H1 (cell line): Measurements from ENCODE around the gene TAAR8. TPM values are rescaled to one million over a fixed set of nuclear protein-coding genes. Genes with fewer than 3 reads are reported as not detected.
"Not testable (repeated sequence)": the region's sequence is repeated elsewhere in the genome, so short reads cannot be mapped to it uniquely, and the experiment has no call there.

ENCODE experiments used
- CTCF ChIA-PET: fragments of 300-600 bp; sonication (Branson Sonifier 250); formaldehyde crosslinking; loops from one replicate; lab custom pipeline; 2021; ENCODE audit not compliant: partially characterized antibody; lab: Charles Lee
- POLR2A ChIA-PET: fragments of 300-600 bp; sonication (Branson Sonifier 250); formaldehyde crosslinking; loops from one replicate; lab custom pipeline; 2021; ENCODE audit warnings: inconsistent platforms; ENCODE audit not compliant: partially characterized antibody; lab: Charles Lee
- DNase-seq, 2 experiments: peaks; one replicate each; pipeline versions ENCODE4 v3.0.0 to v3.0.0-alpha.2; 2010 to 2022; ENCODE audit warnings: low spot score in 2 of 2, low read depth in 1 of 2, mixed read lengths in 1 of 2
- FAIRE-seq: peaks from 2 replicates; lab custom pipeline; 2011; peaks lifted over from hg19 to GRCh38; lab: Jason Lieb, UNC
- H2AFZ ChIP-seq: 2 replicates; pipeline ENCODE4 v1.8.1; 2012; ENCODE audit warnings: low read length, inconsistent platforms
- H2AK5ac ChIP-seq: 2 replicates; pipeline ENCODE4 v1.6.1; 2013; ENCODE audit warnings: low read depth, low read length
- H2BK120ac ChIP-seq: replicated peaks from 2 replicates; pipeline ENCODE3; 2013; ENCODE audit warnings: low read depth, low read length, inconsistent platforms
- H2BK12ac ChIP-seq: 2 replicates; pipeline ENCODE4 v1.6.1; 2013; ENCODE audit warnings: low read depth, low read length
- H2BK15ac ChIP-seq: 2 replicates; pipeline ENCODE4 v1.6.1; 2013; ENCODE audit warnings: low read length
- H2BK20ac ChIP-seq: 2 replicates; pipeline ENCODE4 v1.6.1; 2013; ENCODE audit warnings: low read length
- H2BK5ac ChIP-seq: 2 replicates; pipeline ENCODE4 v1.6.1; 2013; ENCODE audit warnings: low read depth, low read length
- H3K14ac ChIP-seq: 2 replicates; pipeline ENCODE4 v1.6.1; 2013; ENCODE audit warnings: inconsistent platforms; ENCODE audit not compliant: insufficient read length
- H3K18ac ChIP-seq: 2 replicates; pipeline ENCODE4 v1.6.1; 2013; ENCODE audit warnings: low read length; ENCODE audit errors: extremely low read depth
- H3K23ac ChIP-seq: 2 replicates; pipeline ENCODE4 v1.6.1; 2013; ENCODE audit warnings: inconsistent platforms; ENCODE audit not compliant: insufficient read length
- H3K23me2 ChIP-seq: 2 replicates; pipeline ENCODE4 v1.6.1; 2013; ENCODE audit warnings: low read depth, low read length
- H3K27ac ChIP-seq: 2 replicates; pipeline ENCODE4 v1.6.1; 2011; ENCODE audit warnings: low read depth, low read length, inconsistent platforms
- H3K27me3 ChIP-seq, 4 experiments: replicated peaks in 1 of 4; 1 replicate in 1 of 4; 2 replicates in 3 of 4; pipeline versions ENCODE4 v1.6.1 to v1.8.1; 2011 to 2013; ENCODE audit warnings: low read length in 3 of 4, mild to moderate bottlenecking in 3 of 4, inconsistent platforms in 2 of 4, mixed read lengths in 2 of 4, moderate library complexity in 1 of 4; ENCODE audit not compliant: control insufficient read depth in 3 of 4, insufficient read depth in 3 of 4; ENCODE audit errors: extremely low read depth in 1 of 4
- H3K36me3 ChIP-seq, 4 experiments: 2 replicates each; pipeline versions ENCODE4 v1.6.1 to v1.8.1; 2011 to 2013; ENCODE audit warnings: mild to moderate bottlenecking in 4 of 4, low read length in 3 of 4, moderate library complexity in 2 of 4, control low read depth in 1 of 4, inconsistent platforms in 1 of 4; ENCODE audit not compliant: insufficient read depth in 4 of 4, control insufficient read depth in 2 of 4
- H3K4ac ChIP-seq: replicated peaks from 2 replicates; pipeline ENCODE3; 2013; ENCODE audit warnings: low read length, low read depth, mixed read lengths, inconsistent platforms; ENCODE audit not compliant: insufficient read length
- H3K4me1 ChIP-seq, 4 experiments: replicated peaks in 1 of 4; 1 replicate in 1 of 4; 2 replicates in 3 of 4; pipeline versions ENCODE4 v1.6.1 to v1.8.1; 2011 to 2013; ENCODE audit warnings: low read length in 3 of 4, inconsistent platforms in 2 of 4, mixed read lengths in 1 of 4; ENCODE audit not compliant: insufficient read depth in 4 of 4, control insufficient read depth in 3 of 4
- H3K4me2 ChIP-seq, 2 experiments: 2 replicates each; pipeline versions ENCODE4 v1.6.1 to v1.8.1; 2011 to 2013; ENCODE audit warnings: low read depth in 2 of 2, low read length in 2 of 2, control low read depth in 1 of 2, inconsistent platforms in 1 of 2, mild to moderate bottlenecking in 1 of 2; ENCODE audit not compliant: insufficient read depth in 1 of 2
- H3K4me3 ChIP-seq, 4 experiments: fragments of 200-600, 300-600 bp in 1 of 4; sonication (generic), shearing (Covaris generic), sonication (Bioruptor Twin) in 1 of 4; 2 replicates each; pipeline versions ENCODE4 v1.5.1 to v1.8.1; 2011 to 2016; ENCODE audit warnings: low read length in 4 of 4, low read depth in 3 of 4, control low read depth in 2 of 4, inconsistent platforms in 2 of 4, mild to moderate bottlenecking in 2 of 4, mixed read lengths in 1 of 4, moderate library complexity in 1 of 4; ENCODE audit not compliant: insufficient read depth in 2 of 4; ENCODE audit errors: extremely low read depth in 1 of 4
- H3K56ac ChIP-seq: replicated peaks from 2 replicates; pipeline ENCODE3; 2013; ENCODE audit warnings: low read depth, mild to moderate bottlenecking, mixed read lengths, low read length, inconsistent platforms; ENCODE audit not compliant: insufficient read length
- H3K79me1 ChIP-seq: 2 replicates; pipeline ENCODE4 v1.6.1; 2013; ENCODE audit warnings: low read depth, low read length, control low read depth
- H3K79me2 ChIP-seq, 2 experiments: 2 replicates each; pipeline versions ENCODE4 v1.6.1 to v1.8.1; 2012 to 2013; ENCODE audit warnings: low read length in 2 of 2, mild to moderate bottlenecking in 2 of 2, inconsistent platforms in 1 of 2; ENCODE audit not compliant: insufficient read depth in 2 of 2, control insufficient read depth in 1 of 2
- H3K9ac ChIP-seq, 4 experiments: replicated peaks in 1 of 4; 1 replicate in 1 of 4; 2 replicates in 3 of 4; pipeline versions ENCODE4 v1.6.1 to v1.8.1; 2011 to 2013; ENCODE audit warnings: low read depth in 3 of 4, low read length in 3 of 4, control low read depth in 2 of 4, mild to moderate bottlenecking in 2 of 4, moderate library complexity in 2 of 4, inconsistent platforms in 1 of 4; ENCODE audit errors: extremely low read depth in 1 of 4
- H3K9me3 ChIP-seq, 2 experiments: 2 replicates each; pipeline versions ENCODE4 v1.6.1 to v1.8.1; 2012 to 2013; ENCODE audit warnings: mild to moderate bottlenecking in 2 of 2, moderate library complexity in 2 of 2, control low read depth in 1 of 2, inconsistent platforms in 1 of 2, low read depth in 1 of 2, low read length in 1 of 2, mixed read lengths in 1 of 2; ENCODE audit not compliant: insufficient read depth in 2 of 2
- H4K20me1 ChIP-seq, 2 experiments: replicated peaks in 1 of 2; 2 replicates each; pipeline versions ENCODE3 to v1.8.1; 2011 to 2013; ENCODE audit warnings: inconsistent platforms in 2 of 2, low read length in 2 of 2, mild to moderate bottlenecking in 1 of 2; ENCODE audit not compliant: insufficient read depth in 2 of 2, control insufficient read depth in 1 of 2
- H4K5ac ChIP-seq: 2 replicates; pipeline ENCODE4 v1.6.1; 2013; ENCODE audit warnings: low read length, low read depth, mixed read lengths, inconsistent platforms; ENCODE audit not compliant: insufficient read length
- H4K8ac ChIP-seq: 2 replicates; pipeline ENCODE4 v1.8.0; 2013; ENCODE audit warnings: mild to moderate bottlenecking, moderate library complexity, low read length, inconsistent platforms; ENCODE audit not compliant: insufficient read depth; ENCODE audit errors: extremely low read depth
- H4K91ac ChIP-seq: replicated peaks from 2 replicates; pipeline ENCODE3; 2013; ENCODE audit warnings: low read length, mixed read lengths, inconsistent platforms; ENCODE audit not compliant: insufficient read length
- polyA plus RNA-seq, 7 experiments: library from polyadenylated mRNA; depleted of rRNA in 3 of 7; stranded (reverse) in 5 of 7; unstranded in 2 of 7; fragments of >200 nt in 5 of 7; fragments of 200-250 nt in 2 of 7; gene quantifications; 1 replicate in 5 of 7; 2 replicates in 1 of 7; 4 replicates in 1 of 7; pipeline versions ENCODE4 v1.2.1 to v1.2.3, GENCODE V29; 2011 to 2013; ENCODE audit warnings: missing spikeins in 2 of 7, mixed read lengths in 2 of 7
- small RNA-seq: library from polyadenylated mRNA; stranded (forward); fragments of <200 nt; extraction: miRNeasy Mini kit (QIAGEN cat#:217004); gene quantifications from one replicate; pipeline ENCODE3, GENCODE V24; 2013; ENCODE audit not compliant: insufficient read depth
- total RNA-seq: library from RNA; stranded (reverse); fragmentation: NEBNext Ultra II Directional; extraction: Animal tissue kit (Norgen Biotek cat#: 25700); gene quantifications from 2 replicates; pipeline ENCODE4 v1.2.1, GENCODE V29; 2021

TAAR8 gene
- total and polyA plus RNA-seq, 2 of the 8 experiments (the other 6 are each of a cell fraction or from before 2014, with no cell fraction given): not detected

- H3K23me2 ChIP-seq, H3K4me2 ChIP-seq, H3K27ac ChIP-seq, H4K8ac ChIP-seq, H3K23ac ChIP-seq, H4K20me1 ChIP-seq, H3K4ac ChIP-seq, H4K5ac ChIP-seq, POLR2A ChIA-PET, H3K36me3 ChIP-seq, H3K79me1 ChIP-seq, H3K56ac ChIP-seq, H2BK15ac ChIP-seq, H2BK12ac ChIP-seq, H3K14ac ChIP-seq, H2BK5ac ChIP-seq, H4K91ac ChIP-seq, H2BK120ac ChIP-seq, H2BK20ac ChIP-seq, H3K9me3 ChIP-seq, H3K4me3 ChIP-seq, H3K4me1 ChIP-seq, H2AK5ac ChIP-seq, FAIRE-seq, H3K9ac ChIP-seq, H3K18ac ChIP-seq, H2AFZ ChIP-seq, H3K79me2 ChIP-seq, H3K27me3 ChIP-seq, DNase-seq: not testable (repeated sequence)
- CTCF ChIA-PET: interaction anchor here (1.0 to 2.8 kb wide), 4 partner anchors 9 to 162 kb away, joined by 3 to 15 read pairs (median 4); no protein-coding TSS in a partner anchor
Observed at GRCh38 chr6:132600900-132601299, 48.4 kb downstream of the TAAR8 start.

Small RNA genes lying within 50 kb of the gene (small RNA-seq; reads per million reads assigned to genes)
- gene TAAR7P: not detected

Other genes with a start within 250 kb of the TAAR8 start
- 1.4 and 1.6 TPM in 2 replicates for gene MOXD1, start 151.2 kb upstream of the TAAR8 start, total RNA-seq
- gene MOXD1, start 151.2 kb upstream of the TAAR8 start, polyA plus RNA-seq (2011; rRNA removed): 1.7 and 3.5 TPM in 2 replicates
- 27.9 and 32.6 TPM in 2 replicates for gene STX7, start 39.6 kb upstream of the TAAR8 start, total RNA-seq
- 4.3 and 5.7 TPM in 2 replicates for gene STX7, start 39.6 kb upstream of the TAAR8 start, polyA plus RNA-seq (2011; rRNA removed)
- not detected in 2 replicates for gene TAAR9, start 14.4 kb upstream of the TAAR8 start, total RNA-seq
- gene TAAR9, start 14.4 kb upstream of the TAAR8 start, polyA plus RNA-seq (2011; rRNA removed): not detected in 2 replicates
- not detected in 2 replicates for gene TAAR6, start 17.6 kb downstream of the TAAR8 start, total RNA-seq
- gene TAAR6, start 17.6 kb downstream of the TAAR8 start, polyA plus RNA-seq (2011; rRNA removed): 0.06 TPM in 2 replicates
- not detected in 2 replicates for gene TAAR5, start 37.1 kb downstream of the TAAR8 start, total RNA-seq
- gene TAAR5, start 37.1 kb downstream of the TAAR8 start, polyA plus RNA-seq (2011; rRNA removed): not detected in 2 replicates
- not detected in 2 replicates for gene TAAR2, start 71.6 kb downstream of the TAAR8 start, total RNA-seq
- gene TAAR2, start 71.6 kb downstream of the TAAR8 start, polyA plus RNA-seq (2011; rRNA removed): not detected in 2 replicates
- not detected in 2 replicates for gene TAAR1, start 106.5 kb downstream of the TAAR8 start, total RNA-seq
- gene TAAR1, start 106.5 kb downstream of the TAAR8 start, polyA plus RNA-seq (2011; rRNA removed): not detected in 2 replicates
- gene VNN1, start 161.4 kb downstream of the TAAR8 start, total RNA-seq: not detected in 2 replicates
- gene VNN1, start 161.4 kb downstream of the TAAR8 start, polyA plus RNA-seq (2011; rRNA removed): not detected in 2 replicates
- gene VNN2, start 205.2 kb downstream of the TAAR8 start, total RNA-seq: not detected in 2 replicates
- gene VNN2, start 205.2 kb downstream of the TAAR8 start, polyA plus RNA-seq (2011; rRNA removed): not detected in 2 replicates
- 22.0 and 23.4 TPM in 2 replicates for gene SLC18B1, start 246.0 kb downstream of the TAAR8 start, total RNA-seq
- gene SLC18B1, start 246.0 kb downstream of the TAAR8 start, polyA plus RNA-seq (2011; rRNA removed): 10.6 and 17.2 TPM in 2 replicates